Neural cell (in vitro differentiated cells): Measurements from ENCODE around the gene MXD3. TPM values are rescaled to one million over a fixed set of nuclear protein-coding genes. Genes with fewer than 3 reads are reported as not detected.

ENCODE experiments used
- H2AFZ ChIP-seq: fragments of 200-600, 300-800 bp; sonication (generic), shearing (Covaris generic); 2 replicates; pipeline ENCODE4 v1.6.0; 2014; ENCODE audit warnings: low read depth, mild to moderate bottlenecking, antibody characterized with exemption, low read length, moderate library complexity
- H3F3A ChIP-seq: fragments of 200-600 bp; shearing (Covaris generic); 2 replicates; pipeline ENCODE4 v1.6.1; 2016; ENCODE audit warnings: mild to moderate bottlenecking, moderate library complexity, mixed read lengths, antibody characterized with exemption, low read length; ENCODE audit not compliant: insufficient read depth, poor library complexity, severe bottlenecking
- H3K27ac ChIP-seq: fragments of 200-600, 300-800 bp; sonication (generic), shearing (Covaris generic); 2 replicates; pipeline ENCODE4 v1.5.1; 2014; ENCODE audit warnings: mild to moderate bottlenecking, low read length, moderate library complexity
- H3K27me3 ChIP-seq: fragments of 300-800, 200-600 bp; sonication (generic), shearing (Covaris generic); 2 replicates; pipeline ENCODE4 v1.6.0; 2014; ENCODE audit warnings: mild to moderate bottlenecking, low read depth, low read length, moderate library complexity; ENCODE audit not compliant: insufficient read depth
- H3K36me3 ChIP-seq: fragments of 300-800, 200-600 bp; sonication (generic), shearing (Covaris generic); 2 replicates; pipeline ENCODE4 v1.5.1; 2014; ENCODE audit warnings: mild to moderate bottlenecking, antibody characterized with exemption, low read length, moderate library complexity; ENCODE audit not compliant: insufficient read depth
- H3K4me2 ChIP-seq: fragments of 300-800, 200-600 bp; sonication (generic), shearing (Covaris generic); 2 replicates; pipeline ENCODE4 v1.6.0; 2014; ENCODE audit warnings: mild to moderate bottlenecking, low read length
- H3K4me3 ChIP-seq: fragments of 300-800, 200-600 bp; sonication (generic), shearing (Covaris generic); 2 replicates; pipeline ENCODE4 v1.5.1; 2014; ENCODE audit warnings: mild to moderate bottlenecking, low read length, moderate library complexity
- H3K79me2 ChIP-seq: fragments of 200-600 bp; shearing (Covaris generic); replicated peaks from 2 replicates; pipeline ENCODE4 v1.6.0; 2014; ENCODE audit warnings: mild to moderate bottlenecking, low read length, moderate library complexity; ENCODE audit not compliant: insufficient read depth
- H3K9ac ChIP-seq: fragments of 300-800, 200-600 bp; sonication (generic), shearing (Covaris generic); 2 replicates; pipeline ENCODE4 v1.6.1; 2016; ENCODE audit warnings: mild to moderate bottlenecking, low read length, mixed read lengths
- H3K9me2 ChIP-seq: fragments of 200-600 bp; shearing (Covaris generic); 2 replicates; pipeline ENCODE4 v1.6.1; 2016; ENCODE audit warnings: mild to moderate bottlenecking, low read length, mixed read lengths; ENCODE audit not compliant: insufficient read depth
- H3K9me3 ChIP-seq: fragments of 200-600, 300-800 bp; sonication (generic), shearing (Covaris generic); 2 replicates; pipeline ENCODE4 v1.6.1; 2016; ENCODE audit warnings: mild to moderate bottlenecking, mixed run types, low read length, moderate library complexity, mixed read lengths
- H4K20me1 ChIP-seq: fragments of 200-600 bp; shearing (Covaris generic); 2 replicates; pipeline ENCODE4 v1.6.1; 2016; ENCODE audit warnings: mild to moderate bottlenecking, mixed run types; ENCODE audit not compliant: insufficient read depth
- CTCF ChIP-seq: fragments of 450-650 bp; IDR thresholded peaks from 2 replicates; pipeline ENCODE4 v1.5.1; 2014; ENCODE audit warnings: antibody characterized with exemption, mild to moderate bottlenecking, moderate library complexity; ENCODE audit not compliant: poor library complexity, severe bottlenecking
- EP300 ChIP-seq: fragments of 450-650 bp; conservative IDR thresholded peaks from 2 replicates; pipeline ENCODE4 v1.6.1; 2014; ENCODE audit warnings: antibody characterized with exemption, mild to moderate bottlenecking, moderate library complexity; ENCODE audit not compliant: poor library complexity, severe bottlenecking
- EZH2 ChIP-seq: fragments of 200-600, 300-800 bp; shearing (Covaris generic), sonication (generic); IDR thresholded peaks from 2 replicates; pipeline ENCODE4 v1.6.1; 2014; ENCODE audit warnings: antibody characterized with exemption, low read length, borderline replicate concordance, mild to moderate bottlenecking; ENCODE audit not compliant: insufficient read depth, poor library complexity, severe bottlenecking
- MXI1 ChIP-seq: fragments of 450-650 bp; conservative IDR thresholded peaks from 2 replicates; pipeline ENCODE4 v1.6.1; 2014; ENCODE audit warnings: antibody characterized with exemption, mild to moderate bottlenecking; ENCODE audit not compliant: poor library complexity, severe bottlenecking
- POLR2AphosphoS5 ChIP-seq: IDR thresholded peaks from 2 replicates; pipeline ENCODE4 v1.6.1; 2012
- RAD21 ChIP-seq: fragments of 450-650 bp; conservative IDR thresholded peaks from 2 replicates; pipeline ENCODE4 v1.6.1; 2014; ENCODE audit warnings: antibody characterized with exemption, mild to moderate bottlenecking, moderate library complexity
- REST ChIP-seq: IDR thresholded peaks from 2 replicates; pipeline ENCODE4 v1.6.1; 2012; ENCODE audit warnings: borderline replicate concordance
- SMC3 ChIP-seq: fragments of 450-650 bp; conservative IDR thresholded peaks from 2 replicates; pipeline ENCODE4 v1.6.1; 2014; ENCODE audit warnings: antibody characterized with exemption, mild to moderate bottlenecking, moderate library complexity; ENCODE audit not compliant: poor library complexity
- TAF1 ChIP-seq: IDR thresholded peaks from 2 replicates; pipeline ENCODE4 v1.6.1; 2012; ENCODE audit warnings: low read depth
- polyA plus RNA-seq: library from polyadenylated mRNA; depleted of rRNA; stranded (reverse); fragments of >200 nt; gene quantifications from 2 replicates; pipeline ENCODE4 v1.2.3, GENCODE V29; 2014

MXD3 gene
- polyA plus RNA-seq, 1 donor from 2014 or later: 9.3 TPM

- Histone ChIP-seq H3K4me2 (no peak overlapping the region), H3K9me2 (no peaks in the 10 kb centered on the region), H2AFZ (no peak overlapping the region), H3K9ac (no peak overlapping the region), H3K27me3 (no peaks in the 10 kb centered on the region), H3K4me3 (no peak overlapping the region), H4K20me1 (no peaks in the 10 kb centered on the region), H3F3A (no peaks in the 10 kb centered on the region), H3K9me3 (no peaks in the 10 kb centered on the region), H3K36me3 (no peaks in the 10 kb centered on the region), H3K27ac (no peak overlapping the region), H3K79me2 (no peaks in the 10 kb centered on the region)
- TF ChIP-seq RAD21: no peak
Observed at GRCh38 chr5:177315411-177315810, 3.7 kb upstream of the MXD3 start.

- H4K20me1 ChIP-seq: no peaks in the 10 kb centered on the region
Observed at GRCh38 chr5:177314376-177315342, 3.0 kb upstream of the MXD3 start.

GRCh38 chr5:177313561-177314259 is 2.0 kb upstream of the MXD3 start:
- H3K4me2 ChIP-seq: no peak overlapping the region
- no peaks in the 10 kb centered on the region for H4K20me1 ChIP-seq
- no peaks in the 10 kb centered on the region for H3F3A ChIP-seq
- H3K9ac ChIP-seq: no peak overlapping the region
- H3K36me3 ChIP-seq: no peaks in the 10 kb centered on the region
- no peaks in the 10 kb centered on the region for H3K79me2 ChIP-seq
- no peaks in the 10 kb centered on the region for H3K9me3 ChIP-seq
- no peak overlapping the region for H3K4me3 ChIP-seq
- H3K9me2 ChIP-seq: no peaks in the 10 kb centered on the region
- H3K27me3 ChIP-seq: no peaks in the 10 kb centered on the region
- no peak overlapping the region for H2AFZ ChIP-seq
- H3K27ac ChIP-seq: no peak overlapping the region
- no peak for TF ChIP-seq CTCF
- TF ChIP-seq SMC3: no peak
- TF ChIP-seq POLR2AphosphoS5: no peak
- TF ChIP-seq EZH2: no peak
- TF ChIP-seq TAF1: no peak
- TF ChIP-seq MXI1: no peak
- TF ChIP-seq EP300: no peak
- no peak for TF ChIP-seq RAD21
- TF ChIP-seq REST: no peak

More at GRCh38 chr5:177314376-177315342, 3.0 kb upstream of the MXD3 start:
- TF ChIP-seq SMC3: no peak
- no peaks in the 10 kb centered on the region for H3K36me3 ChIP-seq
- no peak overlapping the region for H3K4me2 ChIP-seq
- no peak overlapping the region for H3K4me3 ChIP-seq
- no peaks in the 10 kb centered on the region for H3K9me3 ChIP-seq
- no peaks in the 10 kb centered on the region for H3K27me3 ChIP-seq
- H3K9me2 ChIP-seq: no peaks in the 10 kb centered on the region
- no peaks in the 10 kb centered on the region for H3F3A ChIP-seq
- no peaks in the 10 kb centered on the region for H3K79me2 ChIP-seq
- no peak overlapping the region for H2AFZ ChIP-seq
- H3K27ac ChIP-seq: no peak overlapping the region
- no peak overlapping the region for H3K9ac ChIP-seq
